ENCODE measurements around the gene ITGA7.
"Not testable (repeated sequence)": the region's sequence is repeated elsewhere in the genome, so short reads cannot be mapped to it uniquely, and the experiment has no call there.

ITGA7 gene

GRCh38 chr12:55676707-55677106 is 31.0 kb downstream of the ITGA7 start:
- no peak for DNase-seq

GRCh38 chr12:55675666-55676065 is 32.0 kb downstream of the ITGA7 start:
- no peak for DNase-seq

GRCh38 chr12:55673638-55674037 is 34.1 kb downstream of the ITGA7 start:
- no peak for DNase-seq

- no peak for DNase-seq
Observed at GRCh38 chr12:55671746-55672145, 36.0 kb downstream of the ITGA7 start.

- DNase-seq, result no peak
Observed at GRCh38 chr12:55670276-55670675, 37.4 kb downstream of the ITGA7 start.

GRCh38 chr12:55666508-55666907 is 41.2 kb downstream of the ITGA7 start:
- no peak for DNase-seq

- no peak for DNase-seq
Observed at GRCh38 chr12:55664826-55665225, 42.9 kb downstream of the ITGA7 start.

- DNase-seq, result no peak
Observed at GRCh38 chr12:55663391-55663790, 44.3 kb downstream of the ITGA7 start.

- peak in 1 of 2 experiments; percentile 44 for DNase-seq
Observed at GRCh38 chr12:55659486-55660385, 48.0 kb downstream of the ITGA7 start.

GRCh38 chr12:55658635-55659391 is 48.9 kb downstream of the ITGA7 start:
- no peak for DNase-seq

- DNase-seq, result no peak
Observed at GRCh38 chr12:55658212-55658611, 49.5 kb downstream of the ITGA7 start.

- DNase-seq, result no peak
Observed at GRCh38 chr12:55657212-55657611, 50.5 kb downstream of the ITGA7 start.

GRCh38 chr12:55654511-55655214 is 53.0 kb downstream of the ITGA7 start:
- no peak for DNase-seq

GRCh38 chr12:55653031-55653430 is 54.7 kb downstream of the ITGA7 start:
- no peak for DNase-seq

- DNase-seq, result no peak
Observed at GRCh38 chr12:55652352-55652751, 55.4 kb downstream of the ITGA7 start.

GRCh38 chr12:55651299-55651683 is 56.4 kb downstream of the ITGA7 start:
- no peak for DNase-seq

GRCh38 chr12:55650620-55651298 is 56.9 kb downstream of the ITGA7 start:
- not testable (repeated sequence) for DNase-seq

GRCh38 chr12:55647027-55647426 is 60.7 kb downstream of the ITGA7 start:
- no peak for DNase-seq

GRCh38 chr12:55644591-55644990 is 63.1 kb downstream of the ITGA7 start:
- DNase-seq, result no peak

GRCh38 chr12:55642669-55643068 is 65.0 kb downstream of the ITGA7 start:
- DNase-seq, result no peak

GRCh38 chr12:55642267-55642666 is 65.4 kb downstream of the ITGA7 start:
- no peak for DNase-seq

GRCh38 chr12:55641595-55641994 is 66.1 kb downstream of the ITGA7 start:
- DNase-seq, result no peak

- no peak for DNase-seq
Observed at GRCh38 chr12:55637467-55637866, 70.2 kb downstream of the ITGA7 start.

Measured in NCI-H526 (cell line).